AG09309 (cell line): ENCODE measurements around the gene LIPJ.

Experiments
- DNase-seq: peaks from one replicate; pipeline ENCODE4 v3.0.0-alpha.2; 2010; ENCODE audit warnings: low read depth
- H3K4me3 ChIP-seq: 2 replicates; pipeline ENCODE4 v1.5.1; 2011; ENCODE audit warnings: mild to moderate bottlenecking, low read depth, low read length, moderate library complexity; ENCODE audit not compliant: control insufficient read depth
- CTCF ChIP-seq: IDR thresholded peaks from 2 replicates; pipeline ENCODE4 v1.5.1; 2011; ENCODE audit warnings: mild to moderate bottlenecking, low read depth, low read length, inconsistent platforms; ENCODE audit not compliant: insufficient read depth, control insufficient read depth; ENCODE audit errors: missing control alignments

Gene LIPJ

GRCh38 chr10:88583584-88583957, 3.0 kb upstream of the LIPJ start:
- DNase-seq, result no peak
- H3K4me3 ChIP-seq, result peak overlapping the region; percentile 57
- no peak for TF ChIP-seq CTCF

DNA sequence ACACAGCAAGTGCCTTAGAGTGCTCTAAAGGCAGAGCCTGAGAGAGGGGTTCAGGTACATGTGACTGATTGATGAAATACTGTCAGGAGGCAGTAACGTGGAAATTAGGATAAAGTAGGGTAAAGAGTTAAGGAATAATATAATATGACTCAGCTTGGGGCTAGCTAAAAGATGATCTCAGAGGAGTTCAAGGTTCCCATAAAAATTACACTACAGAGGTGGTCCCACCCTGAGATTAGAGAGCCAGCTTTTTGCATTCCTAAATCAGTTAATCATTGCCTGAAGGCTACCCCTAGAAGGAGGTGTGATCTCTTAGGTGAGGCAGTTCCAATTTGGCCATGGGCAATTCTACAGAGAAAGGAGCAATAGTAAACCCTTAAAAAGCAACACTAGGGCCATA, 5.8 kb downstream of the LIPJ start:
- no peak overlapping the region for H3K4me3 ChIP-seq
- DNase-seq, result no peak
- no peak for TF ChIP-seq CTCF

DNA sequence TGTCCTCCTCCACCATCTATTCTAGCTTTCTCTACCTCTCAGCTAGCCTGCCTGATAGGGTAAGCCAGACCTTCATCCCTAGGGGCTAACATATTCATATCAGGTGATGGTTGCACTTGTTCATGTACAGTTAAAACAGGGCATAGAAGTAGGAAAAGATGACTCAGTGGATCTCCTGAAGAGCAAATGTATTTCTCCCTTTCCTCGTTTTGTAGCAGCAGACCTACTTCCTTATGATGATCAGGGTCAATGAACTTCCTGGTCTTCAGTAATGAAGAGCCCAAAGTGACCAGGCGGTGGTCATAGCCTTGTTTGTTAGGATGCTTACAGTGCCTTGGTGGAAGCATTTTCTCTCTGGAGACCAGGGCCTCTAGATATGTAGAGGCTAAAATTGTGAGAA, 6.3 kb downstream of the LIPJ start:
- no peak overlapping the region for H3K4me3 ChIP-seq
- no peak for DNase-seq

GRCh38 chr10:88594482-88594881, 7.9 kb downstream of the LIPJ start:
- no peak overlapping the region for H3K4me3 ChIP-seq
- no peak for DNase-seq
- no peak for TF ChIP-seq CTCF

More for the DNA sequence above, 6.3 kb downstream of the LIPJ start:
- no peak for TF ChIP-seq CTCF

- TF ChIP-seq CTCF, result no peak
- no peak overlapping the region for H3K4me3 ChIP-seq
- no peak for DNase-seq
Measured at GRCh38 chr10:88598055-88598454, 11.5 kb downstream of the LIPJ start.

DNA sequence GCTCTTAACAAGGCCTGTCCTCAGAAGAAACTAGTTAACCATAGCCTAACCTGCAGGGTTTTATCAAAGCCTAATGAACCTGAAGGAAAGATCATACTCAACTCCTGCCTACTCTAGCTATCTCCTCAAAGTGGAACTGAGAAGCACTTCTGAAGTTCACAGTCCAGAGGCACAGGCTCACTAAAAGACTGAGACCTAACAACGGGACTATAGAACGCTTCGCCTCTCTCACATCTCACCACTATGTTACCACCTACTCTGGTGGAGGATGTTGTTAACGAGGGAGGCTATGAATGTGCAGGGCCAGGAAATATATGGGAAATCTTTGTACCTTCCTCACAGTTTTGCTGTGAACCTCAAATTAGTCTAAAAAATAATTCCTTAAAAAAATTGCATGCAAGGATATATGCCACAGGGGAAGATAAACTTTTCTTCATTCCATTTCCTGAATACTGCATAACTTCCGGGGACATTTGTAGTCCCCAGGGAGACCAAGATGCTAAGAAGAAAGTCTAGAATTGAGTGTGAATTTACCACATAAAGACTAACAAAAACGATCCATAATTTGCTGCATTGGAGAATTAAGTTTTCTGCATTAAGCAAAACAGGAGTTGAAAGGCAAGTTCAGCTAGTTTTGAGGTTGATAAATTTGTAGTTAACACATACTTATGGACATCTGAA, 21.6 kb downstream of the LIPJ start:
- DNase-seq, result no peak

More for the DNA sequence above, 21.6 kb downstream of the LIPJ start:
- H3K4me3 ChIP-seq, result no peak overlapping the region
- TF ChIP-seq CTCF, result no peak
